Cardiac muscle cell (in vitro differentiated cells and primary cell): Measurements from ENCODE around the gene ANKRD39. TPM values are rescaled to one million over a fixed set of nuclear protein-coding genes. Genes with fewer than 3 reads are reported as not detected.

ENCODE experiments used
- DNase-seq, 2 donors: peaks; one replicate each; pipeline versions ENCODE4 v3.0.0 to v3.0.0-alpha.2; 2010 to 2017; ENCODE audit warnings: low read depth in 1 of 2, low spot score in 1 of 2
- H3K27ac ChIP-seq: fragments of 200-600 bp; sonication (generic); 2 replicates; pipeline ENCODE4 v1.5.1; 2016
- H3K27me3 ChIP-seq: fragments of 200-600 bp; sonication (generic); 2 replicates; pipeline ENCODE4 v1.6.0; 2016; ENCODE audit warnings: control low read depth
- H3K36me3 ChIP-seq: fragments of 200-600 bp; sonication (generic); 2 replicates; pipeline ENCODE4 v1.5.1; 2016; ENCODE audit warnings: control low read depth
- H3K4me1 ChIP-seq: fragments of 200-600 bp; sonication (generic); 2 replicates; pipeline ENCODE4 v1.8.1; 2017; ENCODE audit warnings: low read depth, mild to moderate bottlenecking, mixed run types
- H3K4me3 ChIP-seq: fragments of 200-600 bp; sonication (generic); 2 replicates; pipeline ENCODE4 v1.5.1; 2016; ENCODE audit warnings: mild to moderate bottlenecking
- H3K9me3 ChIP-seq: fragments of 200-600 bp; sonication (generic); 2 replicates; pipeline ENCODE4 v1.5.1; 2017; ENCODE audit warnings: low read depth, mild to moderate bottlenecking, control low read depth
- polyA plus RNA-seq: library from polyadenylated mRNA; unstranded; fragments of >200 nt; fragmentation: Nextera tagmentation; extraction: Ambion mirVana; gene quantifications from 2 replicates; pipeline ENCODE4 v1.2.1, GENCODE V29; 2016
- total RNA-seq: library from RNA; depleted of rRNA; stranded (reverse); fragments of >200 nt; gene quantifications from 2 replicates; pipeline ENCODE4 v1.2.3, GENCODE V29; 2016
- TF ChIP-seq, protein P1 (sequence below): IDR thresholded peaks from 2 replicates; pipeline ENCODE4 v1.5.1; 2012; ENCODE audit warnings: low read depth, mild to moderate bottlenecking, low read length

The ANKRD39 gene
- total and polyA plus RNA-seq, 2 experiments from 2014 or later: 27.8 to 32.3 TPM

- Histone ChIP-seq H3K4me3 (no peak overlapping the region), H3K9me3 (no peaks in the 10 kb centered on the region), H3K36me3 (no peaks in the 10 kb centered on the region), H3K27ac (no peak overlapping the region), H3K4me1 (no peaks in the 10 kb centered on the region), H3K27me3 (no peaks in the 10 kb centered on the region)
- DNase-seq: no peak
- TF ChIP-seq, protein P1, sequence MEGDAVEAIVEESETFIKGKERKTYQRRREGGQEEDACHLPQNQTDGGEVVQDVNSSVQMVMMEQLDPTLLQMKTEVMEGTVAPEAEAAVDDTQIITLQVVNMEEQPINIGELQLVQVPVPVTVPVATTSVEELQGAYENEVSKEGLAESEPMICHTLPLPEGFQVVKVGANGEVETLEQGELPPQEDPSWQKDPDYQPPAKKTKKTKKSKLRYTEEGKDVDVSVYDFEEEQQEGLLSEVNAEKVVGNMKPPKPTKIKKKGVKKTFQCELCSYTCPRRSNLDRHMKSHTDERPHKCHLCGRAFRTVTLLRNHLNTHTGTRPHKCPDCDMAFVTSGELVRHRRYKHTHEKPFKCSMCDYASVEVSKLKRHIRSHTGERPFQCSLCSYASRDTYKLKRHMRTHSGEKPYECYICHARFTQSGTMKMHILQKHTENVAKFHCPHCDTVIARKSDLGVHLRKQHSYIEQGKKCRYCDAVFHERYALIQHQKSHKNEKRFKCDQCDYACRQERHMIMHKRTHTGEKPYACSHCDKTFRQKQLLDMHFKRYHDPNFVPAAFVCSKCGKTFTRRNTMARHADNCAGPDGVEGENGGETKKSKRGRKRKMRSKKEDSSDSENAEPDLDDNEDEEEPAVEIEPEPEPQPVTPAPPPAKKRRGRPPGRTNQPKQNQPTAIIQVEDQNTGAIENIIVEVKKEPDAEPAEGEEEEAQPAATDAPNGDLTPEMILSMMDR: no peak
Measured at GRCh38 chr2:96799623-96799935, 58.2 kb downstream of the ANKRD39 start.

GRCh38 chr2:96798733-96799622 lies 58.8 kb downstream of the ANKRD39 start:
- Histone ChIP-seq H3K9me3 (no peaks in the 10 kb centered on the region), H3K36me3 (no peaks in the 10 kb centered on the region), H3K27me3 (no peaks in the 10 kb centered on the region), H3K4me3 (no peak overlapping the region), H3K27ac (no peak overlapping the region), H3K4me1 (no peaks in the 10 kb centered on the region)
- DNase-seq: no peak
- TF ChIP-seq, protein P1: no peak

Other genes starting within 250 kb of the ANKRD39 start
- 56.8 and 59.2 TPM in 2 replicates for gene KANSL3, start 219.7 kb downstream of the ANKRD39 start, total RNA-seq
- gene KANSL3, start 219.7 kb downstream of the ANKRD39 start, polyA plus RNA-seq: 40.4 and 41.9 TPM in 2 replicates
- gene FER1L5, start 215.3 kb downstream of the ANKRD39 start, total RNA-seq: 0.63 and 2.1 TPM in 2 replicates
- 1.9 and 2.6 TPM in 2 replicates for gene FER1L5, start 215.3 kb downstream of the ANKRD39 start, polyA plus RNA-seq
- 28.8 and 34.7 TPM in 2 replicates for gene LMAN2L, start 118.0 kb downstream of the ANKRD39 start, total RNA-seq
- gene LMAN2L, start 118.0 kb downstream of the ANKRD39 start, polyA plus RNA-seq: 51.4 and 64.3 TPM in 2 replicates
- gene CNNM4, start 97.1 kb downstream of the ANKRD39 start, total RNA-seq: 14.9 and 18.8 TPM in 2 replicates
- 10.2 and 15.5 TPM in 2 replicates for gene CNNM4, start 97.1 kb downstream of the ANKRD39 start, polyA plus RNA-seq
- gene CNNM3, start 41.7 kb downstream of the ANKRD39 start, total RNA-seq: 15.2 and 18.9 TPM in 2 replicates
- gene CNNM3, start 41.7 kb downstream of the ANKRD39 start, polyA plus RNA-seq: 37.6 and 46.6 TPM in 2 replicates
- 4.8 and 11.0 TPM in 2 replicates for gene ANKRD23, start 14.0 kb downstream of the ANKRD39 start, total RNA-seq
- 2.5 and 3.3 TPM in 2 replicates for gene ANKRD23, start 14.0 kb downstream of the ANKRD39 start, polyA plus RNA-seq
- 45.7 and 53.6 TPM in 2 replicates for gene SEMA4C, start 12.1 kb upstream of the ANKRD39 start, total RNA-seq
- 27.9 and 31.1 TPM in 2 replicates for gene SEMA4C, start 12.1 kb upstream of the ANKRD39 start, polyA plus RNA-seq
- 1.3 and 1.4 TPM in 2 replicates for gene FAM178B, start 128.6 kb upstream of the ANKRD39 start, total RNA-seq
- gene FAM178B, start 128.6 kb upstream of the ANKRD39 start, polyA plus RNA-seq: 0.87 and 4.0 TPM in 2 replicates
- gene FAHD2B, start 236.9 kb upstream of the ANKRD39 start, total RNA-seq: 43.7 and 45.2 TPM in 2 replicates
- gene FAHD2B, start 236.9 kb upstream of the ANKRD39 start, polyA plus RNA-seq: 64.2 and 97.1 TPM in 2 replicates